GM12873 (cell line): ENCODE measurements around the gene NCCRP1.

Experiments
- TF ChIP-seq, protein P1 (sequence below): IDR thresholded peaks from 2 replicates; pipeline ENCODE4 v1.5.1; 2012; ENCODE audit warnings: low read depth, mild to moderate bottlenecking, moderate library complexity, low read length, control low read depth; ENCODE audit not compliant: insufficient read depth; ENCODE audit errors: missing control alignments

Gene NCCRP1

DNA sequence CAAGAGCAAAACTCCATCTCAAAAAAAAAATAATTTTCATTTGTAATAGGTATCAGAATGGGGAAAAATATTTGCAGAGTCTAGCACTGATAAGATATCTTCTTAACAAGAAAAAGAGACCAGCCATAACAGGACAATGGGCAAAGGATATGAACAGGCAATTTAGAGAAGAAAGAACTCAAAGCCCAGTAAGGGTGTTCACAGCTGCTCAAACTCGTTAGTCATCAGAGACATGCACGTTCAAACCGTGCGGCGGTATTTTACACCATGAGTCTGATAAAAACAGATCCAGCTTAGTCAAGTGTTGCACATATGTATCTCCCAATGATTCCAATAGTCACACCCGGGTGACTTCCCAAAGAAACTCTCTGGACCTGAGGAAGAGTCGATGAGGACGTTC is 13.7 kb upstream of the NCCRP1 start:
- TF ChIP-seq, protein P1, sequence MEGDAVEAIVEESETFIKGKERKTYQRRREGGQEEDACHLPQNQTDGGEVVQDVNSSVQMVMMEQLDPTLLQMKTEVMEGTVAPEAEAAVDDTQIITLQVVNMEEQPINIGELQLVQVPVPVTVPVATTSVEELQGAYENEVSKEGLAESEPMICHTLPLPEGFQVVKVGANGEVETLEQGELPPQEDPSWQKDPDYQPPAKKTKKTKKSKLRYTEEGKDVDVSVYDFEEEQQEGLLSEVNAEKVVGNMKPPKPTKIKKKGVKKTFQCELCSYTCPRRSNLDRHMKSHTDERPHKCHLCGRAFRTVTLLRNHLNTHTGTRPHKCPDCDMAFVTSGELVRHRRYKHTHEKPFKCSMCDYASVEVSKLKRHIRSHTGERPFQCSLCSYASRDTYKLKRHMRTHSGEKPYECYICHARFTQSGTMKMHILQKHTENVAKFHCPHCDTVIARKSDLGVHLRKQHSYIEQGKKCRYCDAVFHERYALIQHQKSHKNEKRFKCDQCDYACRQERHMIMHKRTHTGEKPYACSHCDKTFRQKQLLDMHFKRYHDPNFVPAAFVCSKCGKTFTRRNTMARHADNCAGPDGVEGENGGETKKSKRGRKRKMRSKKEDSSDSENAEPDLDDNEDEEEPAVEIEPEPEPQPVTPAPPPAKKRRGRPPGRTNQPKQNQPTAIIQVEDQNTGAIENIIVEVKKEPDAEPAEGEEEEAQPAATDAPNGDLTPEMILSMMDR = no peak

DNA sequence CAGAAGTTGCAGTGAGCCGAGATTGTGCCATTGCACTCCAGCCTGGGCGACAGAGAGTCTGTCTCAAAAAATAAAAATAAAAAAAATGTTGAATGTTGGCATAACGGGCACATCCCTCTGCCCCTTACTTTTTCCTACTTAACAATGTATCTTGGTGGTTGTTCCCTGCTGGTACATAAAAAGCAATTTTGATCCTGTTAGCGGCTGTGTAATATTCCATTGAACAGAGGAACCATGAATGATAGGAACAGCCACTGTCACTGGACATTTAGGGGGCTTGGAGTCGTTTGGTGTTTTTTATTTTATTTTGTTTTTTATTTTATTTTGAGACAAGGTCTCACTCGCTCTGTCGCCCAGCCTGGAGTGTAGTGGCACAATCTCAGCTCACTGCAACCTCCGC is 10.4 kb upstream of the NCCRP1 start:
- TF ChIP-seq, protein P1 = no peak

DNA sequence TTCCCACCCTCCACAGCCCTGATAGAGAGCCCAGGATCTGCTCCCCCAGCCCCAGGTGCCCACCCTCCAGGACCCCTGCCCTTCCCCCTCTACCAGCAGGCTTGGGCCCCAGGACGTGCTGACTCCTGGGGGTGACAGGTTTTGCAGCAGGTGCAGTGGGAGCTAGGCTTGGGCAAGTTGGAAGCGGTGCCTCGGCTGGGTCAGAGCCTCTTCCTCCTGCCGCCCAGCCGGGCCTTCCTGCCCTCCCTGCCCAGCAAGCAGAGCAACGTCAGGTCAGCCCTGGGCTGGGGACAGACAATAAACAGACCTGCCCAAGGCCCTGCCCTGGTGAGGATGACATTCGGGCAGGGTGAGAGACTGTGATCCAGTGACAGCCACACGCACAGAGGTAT is 9.2 kb upstream of the NCCRP1 start:
- TF ChIP-seq, protein P1 = no peak

DNA sequence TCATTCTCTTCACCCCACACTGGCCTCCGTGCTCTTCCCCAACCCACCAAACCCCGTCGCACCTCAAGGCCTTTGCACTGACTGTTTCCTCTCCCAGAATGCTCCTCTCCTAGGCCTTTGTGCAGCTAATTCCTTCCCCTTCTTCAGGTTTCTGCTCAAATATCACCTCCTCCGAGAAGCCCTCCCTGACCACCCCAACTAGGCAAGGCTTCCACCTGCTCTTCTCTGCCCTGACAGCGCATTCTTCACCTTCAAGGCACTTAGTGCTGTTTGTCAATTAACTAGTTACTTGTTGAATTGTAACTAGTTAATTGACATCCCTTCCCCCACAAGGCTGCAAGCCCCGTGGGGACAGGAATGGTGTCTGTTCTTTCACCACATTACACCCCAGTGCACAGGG is 7.8 kb upstream of the NCCRP1 start:
- TF ChIP-seq, protein P1 = no peak

DNA sequence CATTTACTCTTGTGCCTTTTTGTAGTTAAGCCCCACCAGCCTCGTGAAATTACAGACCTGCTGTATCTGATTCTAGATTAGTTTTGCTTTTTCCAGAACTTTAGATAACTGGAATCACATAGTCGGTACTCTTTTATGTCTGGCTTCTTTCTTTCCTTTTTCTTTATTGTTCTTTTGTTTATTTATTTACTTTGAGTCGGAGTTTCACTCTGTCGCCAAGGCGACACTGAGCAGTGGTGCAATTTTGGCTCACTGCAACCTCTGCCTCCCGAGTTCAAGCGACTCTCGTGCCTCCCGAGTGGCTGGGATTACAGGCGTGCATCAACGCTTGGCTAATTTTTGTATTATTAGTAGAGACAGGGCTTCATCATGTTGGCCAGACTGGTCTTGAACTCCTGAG is 6.0 kb upstream of the NCCRP1 start:
- TF ChIP-seq, protein P1 = no peak

DNA sequence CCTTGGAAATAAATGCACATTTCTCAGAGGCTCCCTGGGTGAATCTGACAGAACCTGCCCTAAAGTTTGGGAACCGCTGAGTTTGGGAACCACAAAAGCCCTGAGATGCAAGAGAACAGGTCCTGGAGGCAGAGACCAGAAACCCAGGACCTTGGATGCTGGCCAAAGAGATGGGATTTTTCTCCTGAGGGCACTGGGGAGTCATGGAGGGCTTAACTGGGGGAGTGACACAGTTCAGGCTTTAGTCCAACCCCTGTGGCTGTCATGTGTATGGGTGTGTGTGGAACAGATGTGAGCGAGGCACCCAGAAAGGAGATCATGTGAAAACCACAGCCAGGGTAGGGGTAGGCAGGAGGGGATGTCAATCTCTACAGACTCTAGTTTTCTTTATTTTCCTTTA is 3.9 kb upstream of the NCCRP1 start:
- TF ChIP-seq, protein P1 = no peak

DNA sequence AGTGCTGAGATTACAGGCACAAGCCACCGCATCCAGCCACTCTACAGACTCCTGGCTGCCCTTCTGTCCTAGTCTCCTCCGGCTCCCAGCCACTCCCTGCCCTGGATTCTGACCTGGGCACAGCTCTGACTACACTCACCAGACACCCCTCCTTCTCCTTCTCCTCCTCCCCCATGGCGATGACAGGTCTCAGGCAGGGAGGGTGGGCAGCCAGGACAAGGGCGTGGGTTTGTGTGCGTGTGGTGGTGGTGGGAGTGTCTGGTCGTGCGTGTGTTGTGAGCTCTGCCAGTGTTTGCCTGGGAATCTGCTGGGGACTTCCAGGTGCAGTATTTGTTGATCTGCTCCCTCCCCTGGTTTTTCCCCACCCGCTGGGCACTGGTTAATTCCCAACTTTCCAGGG is 3.0 kb upstream of the NCCRP1 start:
- TF ChIP-seq, protein P1 = no peak
